ENCODE data around the gene TCF12.

- TF ChIP-seq RAD21 (IDR thresholded peaks at IDR 0.05; ENCODE audit: low read depth), result no peak
- TF ChIP-seq EP300 (IDR thresholded peaks at IDR 0.05; ENCODE audit: borderline replicate concordance), result no peak
- TF ChIP-seq YY1 (IDR thresholded peaks at IDR 0.05; ENCODE audit: low read depth), result no peak
- TF ChIP-seq NFIC (IDR thresholded peaks at IDR 0.05), result no peak
- no peak for TF ChIP-seq USF1 (IDR thresholded peaks at IDR 0.05)
- TF ChIP-seq, protein P1, sequence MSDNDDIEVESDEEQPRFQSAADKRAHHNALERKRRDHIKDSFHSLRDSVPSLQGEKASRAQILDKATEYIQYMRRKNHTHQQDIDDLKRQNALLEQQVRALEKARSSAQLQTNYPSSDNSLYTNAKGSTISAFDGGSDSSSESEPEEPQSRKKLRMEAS (IDR thresholded peaks at IDR 0.05), result 0 out of 2 replicates have a peak, but pooled peaks have one; percentile 19
- TF ChIP-seq, protein P2, sequence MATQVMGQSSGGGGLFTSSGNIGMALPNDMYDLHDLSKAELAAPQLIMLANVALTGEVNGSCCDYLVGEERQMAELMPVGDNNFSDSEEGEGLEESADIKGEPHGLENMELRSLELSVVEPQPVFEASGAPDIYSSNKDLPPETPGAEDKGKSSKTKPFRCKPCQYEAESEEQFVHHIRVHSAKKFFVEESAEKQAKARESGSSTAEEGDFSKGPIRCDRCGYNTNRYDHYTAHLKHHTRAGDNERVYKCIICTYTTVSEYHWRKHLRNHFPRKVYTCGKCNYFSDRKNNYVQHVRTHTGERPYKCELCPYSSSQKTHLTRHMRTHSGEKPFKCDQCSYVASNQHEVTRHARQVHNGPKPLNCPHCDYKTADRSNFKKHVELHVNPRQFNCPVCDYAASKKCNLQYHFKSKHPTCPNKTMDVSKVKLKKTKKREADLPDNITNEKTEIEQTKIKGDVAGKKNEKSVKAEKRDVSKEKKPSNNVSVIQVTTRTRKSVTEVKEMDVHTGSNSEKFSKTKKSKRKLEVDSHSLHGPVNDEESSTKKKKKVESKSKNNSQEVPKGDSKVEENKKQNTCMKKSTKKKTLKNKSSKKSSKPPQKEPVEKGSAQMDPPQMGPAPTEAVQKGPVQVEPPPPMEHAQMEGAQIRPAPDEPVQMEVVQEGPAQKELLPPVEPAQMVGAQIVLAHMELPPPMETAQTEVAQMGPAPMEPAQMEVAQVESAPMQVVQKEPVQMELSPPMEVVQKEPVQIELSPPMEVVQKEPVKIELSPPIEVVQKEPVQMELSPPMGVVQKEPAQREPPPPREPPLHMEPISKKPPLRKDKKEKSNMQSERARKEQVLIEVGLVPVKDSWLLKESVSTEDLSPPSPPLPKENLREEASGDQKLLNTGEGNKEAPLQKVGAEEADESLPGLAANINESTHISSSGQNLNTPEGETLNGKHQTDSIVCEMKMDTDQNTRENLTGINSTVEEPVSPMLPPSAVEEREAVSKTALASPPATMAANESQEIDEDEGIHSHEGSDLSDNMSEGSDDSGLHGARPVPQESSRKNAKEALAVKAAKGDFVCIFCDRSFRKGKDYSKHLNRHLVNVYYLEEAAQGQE (IDR thresholded peaks at IDR 0.05; ENCODE audit: low read depth), result no peak
- no peak for TF ChIP-seq TEAD4 (IDR thresholded peaks at IDR 0.05)
Observed at GRCh38 chr15:57337868-57338411, 419.5 kb downstream of the TCF12 start.
